ENCODE measurements around the gene FAM163B. TPM values are rescaled to one million over a fixed set of nuclear protein-coding genes. Genes with fewer than 3 reads are reported as not detected.

FAM163B gene
- total RNA-seq, 2 donors from 2014 or later: 0.78 TPM; not detected in 1

- no peak for DNase-seq
- ATAC-seq: no peak
- Histone ChIP-seq H3K9me3 (no peaks in the 10 kb centered on the region), H3K36me3 (replicated peaks in 1 of 2; ENCODE audit: insufficient read depth in 1 of 2, low read depth in 2 of 2) (no peaks in the 10 kb centered on the region), H3K4me1 (no peaks in the 10 kb centered on the region), H3K4me3 (no peak overlapping the region), H3K27me3 (no peaks in the 10 kb centered on the region), H3K27ac (no peak overlapping the region)
- 68 to 75% methylated on average over 4 to 12 of the region's 12 CpGs for WGBS, 2 donors
- intact Hi-C loops (cut with DNase I): no loop called here
- TF ChIP-seq POLR2A (IDR thresholded peaks at IDR 0.05): no peak
- TF ChIP-seq, protein P1, sequence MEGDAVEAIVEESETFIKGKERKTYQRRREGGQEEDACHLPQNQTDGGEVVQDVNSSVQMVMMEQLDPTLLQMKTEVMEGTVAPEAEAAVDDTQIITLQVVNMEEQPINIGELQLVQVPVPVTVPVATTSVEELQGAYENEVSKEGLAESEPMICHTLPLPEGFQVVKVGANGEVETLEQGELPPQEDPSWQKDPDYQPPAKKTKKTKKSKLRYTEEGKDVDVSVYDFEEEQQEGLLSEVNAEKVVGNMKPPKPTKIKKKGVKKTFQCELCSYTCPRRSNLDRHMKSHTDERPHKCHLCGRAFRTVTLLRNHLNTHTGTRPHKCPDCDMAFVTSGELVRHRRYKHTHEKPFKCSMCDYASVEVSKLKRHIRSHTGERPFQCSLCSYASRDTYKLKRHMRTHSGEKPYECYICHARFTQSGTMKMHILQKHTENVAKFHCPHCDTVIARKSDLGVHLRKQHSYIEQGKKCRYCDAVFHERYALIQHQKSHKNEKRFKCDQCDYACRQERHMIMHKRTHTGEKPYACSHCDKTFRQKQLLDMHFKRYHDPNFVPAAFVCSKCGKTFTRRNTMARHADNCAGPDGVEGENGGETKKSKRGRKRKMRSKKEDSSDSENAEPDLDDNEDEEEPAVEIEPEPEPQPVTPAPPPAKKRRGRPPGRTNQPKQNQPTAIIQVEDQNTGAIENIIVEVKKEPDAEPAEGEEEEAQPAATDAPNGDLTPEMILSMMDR (IDR thresholded peaks at IDR 0.05): no peak
These were observed 28.4 kb upstream of the FAM163B start for GRCh38 chr9:133637451-133638055.

- TF ChIP-seq, protein P1 (IDR thresholded peaks at IDR 0.05): no peak
- no peak for TF ChIP-seq POLR2A (IDR thresholded peaks at IDR 0.05)
- 66 to 83% methylated on average over 3 to 12 of the region's 12 CpGs for WGBS, 2 donors
- no peaks in the 10 kb centered on the region for H3K36me3 ChIP-seq (replicated peaks in 1 of 2; ENCODE audit: insufficient read depth in 1 of 2, low read depth in 2 of 2)
- intact Hi-C loops (cut with DNase I): no loop called here
- no peak overlapping the region for H3K27ac ChIP-seq
- no peaks in the 10 kb centered on the region for H3K27me3 ChIP-seq
- ATAC-seq (no peak), DNase-seq (no peak)
- no peaks in the 10 kb centered on the region for H3K9me3 ChIP-seq
- no peaks in the 10 kb centered on the region for H3K4me1 ChIP-seq
- H3K4me3 ChIP-seq: no peak overlapping the region
These were observed 27.7 kb upstream of the FAM163B start for GRCh38 chr9:133636902-133637301.

DNA sequence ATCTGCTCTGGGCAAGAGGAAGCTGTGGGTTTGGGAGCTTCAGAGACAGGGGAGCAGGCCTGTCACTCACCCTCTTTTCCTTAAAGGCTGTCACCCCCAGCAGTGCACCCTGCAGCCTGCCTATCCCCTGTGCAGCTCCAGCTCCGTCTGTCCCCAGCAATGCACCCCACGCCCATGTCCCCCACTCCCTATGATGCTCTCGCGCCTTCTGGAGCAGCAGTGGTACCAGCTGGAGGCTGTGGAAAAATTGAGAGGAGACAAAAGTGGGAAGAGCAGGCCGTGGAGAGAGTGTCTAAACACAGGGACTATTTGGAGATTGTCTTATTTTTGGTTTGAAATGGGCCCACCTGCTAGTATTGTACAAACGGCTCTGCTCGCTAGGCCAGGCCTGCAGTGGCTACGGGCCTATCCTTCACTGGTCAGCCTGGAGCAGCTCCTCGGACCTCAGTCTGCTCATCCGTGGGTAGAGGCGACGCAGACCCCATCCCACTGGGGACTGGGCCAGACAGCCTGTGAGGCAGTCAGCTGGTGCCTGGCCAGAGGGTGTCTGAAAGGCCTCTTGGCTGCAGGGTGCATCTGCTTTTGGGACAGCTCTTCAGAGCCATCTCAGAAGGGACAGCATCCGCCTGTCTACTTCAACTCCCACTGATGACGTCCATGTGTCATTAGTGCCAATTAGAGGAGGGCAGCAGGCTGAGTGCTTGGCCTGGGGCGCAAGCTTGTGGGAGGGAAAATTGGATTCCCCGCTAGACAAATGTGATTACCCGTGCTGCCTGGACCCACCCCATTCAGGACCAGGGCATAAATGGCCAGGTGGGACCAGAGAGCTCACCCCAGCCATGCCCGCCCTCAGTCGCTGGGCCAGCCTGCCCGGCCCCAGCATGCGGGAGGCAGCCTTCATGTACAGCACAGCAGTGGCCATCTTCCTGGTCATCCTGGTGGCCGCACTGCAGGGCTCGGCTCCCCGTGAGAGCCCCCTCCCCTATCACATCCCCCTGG, 26.6 kb upstream of the FAM163B start, which contains the start of gene DBH:
DBH (plus strand) TSS at position 831 of the 999 bp plus-strand sequence; CDS start at position 840, 9 bp downstream.
- intact Hi-C loops (cut with DNase I): no loop called here
- Histone ChIP-seq H3K4me1 (no peaks in the 10 kb centered on the region), H3K9me3 (no peaks in the 10 kb centered on the region), H3K36me3 (replicated peaks in 1 of 2; ENCODE audit: insufficient read depth in 1 of 2, low read depth in 2 of 2) (no peaks in the 10 kb centered on the region), H3K27ac (no peak within 1 kb of the TSS), H3K4me3 (no peak within 1 kb of the TSS), H3K27me3 (no peaks in the 10 kb centered on the region)
- DNase-seq: no peak
- WGBS, 2 donors: 76 to 84% methylated on average over 10 to 24 of the region's 24 CpGs
- ATAC-seq: no peak
- no peak for TF ChIP-seq POLR2A (IDR thresholded peaks at IDR 0.05)
- TF ChIP-seq, protein P1 (IDR thresholded peaks at IDR 0.05): no peak

DNA sequence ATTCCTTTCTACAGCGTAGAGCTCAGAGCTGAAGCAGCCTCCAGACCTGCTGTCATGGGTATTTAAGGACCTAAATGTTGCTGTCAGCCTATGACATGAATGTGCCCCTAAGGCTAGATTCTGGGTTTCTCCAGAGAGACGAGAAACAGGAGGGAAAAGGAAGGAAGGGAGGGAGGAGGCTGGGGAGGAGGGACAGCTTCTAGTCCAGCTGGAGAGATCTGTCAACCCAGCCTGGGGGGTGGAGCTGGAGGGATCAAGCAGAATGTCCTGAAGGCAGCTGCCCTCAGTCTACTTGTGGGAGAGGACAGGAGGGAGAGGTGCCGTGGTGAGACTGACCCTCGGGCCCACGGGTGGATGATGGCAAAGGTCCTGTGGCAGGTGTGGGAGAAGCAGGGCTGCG, 25.9 kb upstream of the FAM163B start:
- 56 to 66% methylated on average over 5 to 6 of the region's 6 CpGs for WGBS, 2 donors
- DNase-seq (no peak), ATAC-seq (no peak)
- Histone ChIP-seq H3K4me1 (no peaks in the 10 kb centered on the region), H3K36me3 (replicated peaks in 1 of 2; ENCODE audit: insufficient read depth in 1 of 2, low read depth in 2 of 2) (no peaks in the 10 kb centered on the region), H3K27me3 (no peaks in the 10 kb centered on the region), H3K4me3 (no peak overlapping the region), H3K9me3 (no peaks in the 10 kb centered on the region), H3K27ac (no peak overlapping the region)
- TF ChIP-seq, protein P1 (IDR thresholded peaks at IDR 0.05): no peak
- no peak for TF ChIP-seq POLR2A (IDR thresholded peaks at IDR 0.05)
- intact Hi-C loops (cut with DNase I): no loop called here
